ENCODE results near the gene ITGB4.

ITGB4 gene

DNA sequence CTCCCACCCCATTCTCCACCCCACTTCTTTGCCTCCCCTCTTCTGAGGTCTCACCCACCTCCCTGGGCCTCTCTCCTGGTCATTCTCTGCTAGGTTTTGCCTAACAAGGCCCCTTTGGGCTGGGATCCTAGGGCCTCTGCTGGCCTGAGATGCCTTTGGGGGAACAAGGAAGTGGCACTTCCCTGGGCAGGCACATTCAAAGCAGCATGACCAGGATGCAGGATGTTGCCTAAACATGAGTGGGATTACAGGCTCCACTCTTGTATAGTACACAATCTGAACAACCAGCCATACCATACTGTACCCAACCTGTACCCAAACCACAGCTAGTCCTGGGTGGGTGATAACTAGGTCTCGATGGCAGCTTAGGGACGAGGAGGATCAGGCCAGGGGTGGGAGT, 34.7 kb downstream of the ITGB4 start:
- Histone ChIP-seq H3K4me3 (replicated peaks; ENCODE audit: insufficient read depth, low read length) (no peak overlapping the region), H3K27me3 (ENCODE audit: insufficient read depth, poor library complexity, severe bottlenecking) (no peaks in the 10 kb centered on the region), H3K27ac (replicated peaks) (no peak overlapping the region)
- peak; percentile 50; the same call in 1 of the 2 replicates for TF ChIP-seq SPI1 (IDR thresholded peaks at IDR 0.05; ENCODE audit: borderline replicate concordance, low read depth)
- no peak for TF ChIP-seq REST (IDR thresholded peaks at IDR 0.05; ENCODE audit: insufficient replicate concordance, low read depth)
- peak in 1 of 2 experiments; percentile 26 for DNase-seq (ENCODE audit: low read depth in 1 of 2, low spot score in 1 of 2)

DNA sequence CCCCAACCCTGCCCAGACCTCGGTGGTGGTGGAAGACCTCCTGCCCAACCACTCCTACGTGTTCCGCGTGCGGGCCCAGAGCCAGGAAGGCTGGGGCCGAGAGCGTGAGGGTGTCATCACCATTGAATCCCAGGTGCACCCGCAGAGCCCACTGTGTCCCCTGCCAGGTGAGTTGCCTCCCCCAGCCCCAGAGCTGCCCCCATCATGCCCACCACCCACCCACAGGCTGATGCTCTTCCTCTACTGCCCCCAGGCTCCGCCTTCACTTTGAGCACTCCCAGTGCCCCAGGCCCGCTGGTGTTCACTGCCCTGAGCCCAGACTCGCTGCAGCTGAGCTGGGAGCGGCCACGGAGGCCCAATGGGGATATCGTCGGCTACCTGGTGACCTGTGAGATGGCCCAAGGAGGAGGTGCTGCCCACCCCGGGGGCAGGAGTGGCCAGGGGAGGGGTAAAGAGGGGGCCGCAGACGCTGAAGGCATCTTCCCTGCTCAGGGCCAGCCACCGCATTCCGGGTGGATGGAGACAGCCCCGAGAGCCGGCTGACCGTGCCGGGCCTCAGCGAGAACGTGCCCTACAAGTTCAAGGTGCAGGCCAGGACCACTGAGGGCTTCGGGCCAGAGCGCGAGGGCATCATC, 35.3 kb downstream of the ITGB4 start:
- Histone ChIP-seq H3K27me3 (ENCODE audit: insufficient read depth, poor library complexity, severe bottlenecking) (no peaks in the 10 kb centered on the region), H3K27ac (replicated peaks) (no peak overlapping the region), H3K4me3 (replicated peaks; ENCODE audit: insufficient read depth, low read length) (no peak overlapping the region)
- DNase-seq (ENCODE audit: low read depth in 1 of 2, low spot score in 1 of 2) = no peak
- TF ChIP-seq, protein P1, sequence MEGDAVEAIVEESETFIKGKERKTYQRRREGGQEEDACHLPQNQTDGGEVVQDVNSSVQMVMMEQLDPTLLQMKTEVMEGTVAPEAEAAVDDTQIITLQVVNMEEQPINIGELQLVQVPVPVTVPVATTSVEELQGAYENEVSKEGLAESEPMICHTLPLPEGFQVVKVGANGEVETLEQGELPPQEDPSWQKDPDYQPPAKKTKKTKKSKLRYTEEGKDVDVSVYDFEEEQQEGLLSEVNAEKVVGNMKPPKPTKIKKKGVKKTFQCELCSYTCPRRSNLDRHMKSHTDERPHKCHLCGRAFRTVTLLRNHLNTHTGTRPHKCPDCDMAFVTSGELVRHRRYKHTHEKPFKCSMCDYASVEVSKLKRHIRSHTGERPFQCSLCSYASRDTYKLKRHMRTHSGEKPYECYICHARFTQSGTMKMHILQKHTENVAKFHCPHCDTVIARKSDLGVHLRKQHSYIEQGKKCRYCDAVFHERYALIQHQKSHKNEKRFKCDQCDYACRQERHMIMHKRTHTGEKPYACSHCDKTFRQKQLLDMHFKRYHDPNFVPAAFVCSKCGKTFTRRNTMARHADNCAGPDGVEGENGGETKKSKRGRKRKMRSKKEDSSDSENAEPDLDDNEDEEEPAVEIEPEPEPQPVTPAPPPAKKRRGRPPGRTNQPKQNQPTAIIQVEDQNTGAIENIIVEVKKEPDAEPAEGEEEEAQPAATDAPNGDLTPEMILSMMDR (IDR thresholded peaks at IDR 0.05; ENCODE audit: insufficient read depth, low read length) = no peak
- no peak for TF ChIP-seq REST (IDR thresholded peaks at IDR 0.05; ENCODE audit: insufficient replicate concordance, low read depth)
- TF ChIP-seq POLR2AphosphoS5 (IDR thresholded peaks at IDR 0.05; ENCODE audit: low read depth) = no peak

GRCh38 chr17:75757086-75757681, 35.9 kb downstream of the ITGB4 start:
- no peak overlapping the region for H3K4me3 ChIP-seq (replicated peaks; ENCODE audit: insufficient read depth, low read length)
- no peak overlapping the region for H3K27ac ChIP-seq (replicated peaks)
- TF ChIP-seq REST (IDR thresholded peaks at IDR 0.05; ENCODE audit: insufficient replicate concordance, low read depth) (no peak), GABPA (IDR thresholded peaks at IDR 0.05; ENCODE audit: low read depth) (no peak), SPI1 (IDR thresholded peaks at IDR 0.05; ENCODE audit: borderline replicate concordance, low read depth) (no peak), POLR2AphosphoS5 (IDR thresholded peaks at IDR 0.05; ENCODE audit: low read depth) (no peak)
- TF ChIP-seq, protein P1 (IDR thresholded peaks at IDR 0.05; ENCODE audit: insufficient read depth, low read length) = no peak
- no peaks in the 10 kb centered on the region for H3K27me3 ChIP-seq (ENCODE audit: insufficient read depth, poor library complexity, severe bottlenecking)
- no peak for DNase-seq (ENCODE audit: low read depth in 1 of 2, low spot score in 1 of 2)

Data from HL-60 (cell line).